Neural cell (in vitro differentiated cells): ENCODE measurements around the gene CDKAL1. TPM values are rescaled to one million over a fixed set of nuclear protein-coding genes. Genes with fewer than 3 reads are reported as not detected.

Source experiments
- H2AFZ ChIP-seq: fragments of 200-600, 300-800 bp; sonication (generic), shearing (Covaris generic); 2 replicates; pipeline ENCODE4 v1.6.0; 2014; ENCODE audit warnings: low read depth, mild to moderate bottlenecking, antibody characterized with exemption, low read length, moderate library complexity
- H3F3A ChIP-seq: fragments of 200-600 bp; shearing (Covaris generic); 2 replicates; pipeline ENCODE4 v1.6.1; 2016; ENCODE audit warnings: mild to moderate bottlenecking, moderate library complexity, mixed read lengths, antibody characterized with exemption, low read length; ENCODE audit not compliant: insufficient read depth, poor library complexity, severe bottlenecking
- H3K27ac ChIP-seq: fragments of 200-600, 300-800 bp; sonication (generic), shearing (Covaris generic); 2 replicates; pipeline ENCODE4 v1.5.1; 2014; ENCODE audit warnings: mild to moderate bottlenecking, low read length, moderate library complexity
- H3K27me3 ChIP-seq: fragments of 300-800, 200-600 bp; sonication (generic), shearing (Covaris generic); 2 replicates; pipeline ENCODE4 v1.6.0; 2014; ENCODE audit warnings: mild to moderate bottlenecking, low read depth, low read length, moderate library complexity; ENCODE audit not compliant: insufficient read depth
- H3K36me3 ChIP-seq: fragments of 300-800, 200-600 bp; sonication (generic), shearing (Covaris generic); 2 replicates; pipeline ENCODE4 v1.5.1; 2014; ENCODE audit warnings: mild to moderate bottlenecking, antibody characterized with exemption, low read length, moderate library complexity; ENCODE audit not compliant: insufficient read depth
- H3K4me2 ChIP-seq: fragments of 300-800, 200-600 bp; sonication (generic), shearing (Covaris generic); 2 replicates; pipeline ENCODE4 v1.6.0; 2014; ENCODE audit warnings: mild to moderate bottlenecking, low read length
- H3K4me3 ChIP-seq: fragments of 300-800, 200-600 bp; sonication (generic), shearing (Covaris generic); 2 replicates; pipeline ENCODE4 v1.5.1; 2014; ENCODE audit warnings: mild to moderate bottlenecking, low read length, moderate library complexity
- H3K79me2 ChIP-seq: fragments of 200-600 bp; shearing (Covaris generic); replicated peaks from 2 replicates; pipeline ENCODE4 v1.6.0; 2014; ENCODE audit warnings: mild to moderate bottlenecking, low read length, moderate library complexity; ENCODE audit not compliant: insufficient read depth
- H3K9ac ChIP-seq: fragments of 300-800, 200-600 bp; sonication (generic), shearing (Covaris generic); 2 replicates; pipeline ENCODE4 v1.6.1; 2016; ENCODE audit warnings: mild to moderate bottlenecking, low read length, mixed read lengths
- H3K9me2 ChIP-seq: fragments of 200-600 bp; shearing (Covaris generic); 2 replicates; pipeline ENCODE4 v1.6.1; 2016; ENCODE audit warnings: mild to moderate bottlenecking, low read length, mixed read lengths; ENCODE audit not compliant: insufficient read depth
- H3K9me3 ChIP-seq: fragments of 200-600, 300-800 bp; sonication (generic), shearing (Covaris generic); 2 replicates; pipeline ENCODE4 v1.6.1; 2016; ENCODE audit warnings: mild to moderate bottlenecking, mixed run types, low read length, moderate library complexity, mixed read lengths
- H4K20me1 ChIP-seq: fragments of 200-600 bp; shearing (Covaris generic); 2 replicates; pipeline ENCODE4 v1.6.1; 2016; ENCODE audit warnings: mild to moderate bottlenecking, mixed run types; ENCODE audit not compliant: insufficient read depth
- EP300 ChIP-seq: fragments of 450-650 bp; conservative IDR thresholded peaks from 2 replicates; pipeline ENCODE4 v1.6.1; 2014; ENCODE audit warnings: antibody characterized with exemption, mild to moderate bottlenecking, moderate library complexity; ENCODE audit not compliant: poor library complexity, severe bottlenecking
- EZH2 ChIP-seq: fragments of 200-600, 300-800 bp; shearing (Covaris generic), sonication (generic); IDR thresholded peaks from 2 replicates; pipeline ENCODE4 v1.6.1; 2014; ENCODE audit warnings: antibody characterized with exemption, low read length, borderline replicate concordance, mild to moderate bottlenecking; ENCODE audit not compliant: insufficient read depth, poor library complexity, severe bottlenecking
- MXI1 ChIP-seq: fragments of 450-650 bp; conservative IDR thresholded peaks from 2 replicates; pipeline ENCODE4 v1.6.1; 2014; ENCODE audit warnings: antibody characterized with exemption, mild to moderate bottlenecking; ENCODE audit not compliant: poor library complexity, severe bottlenecking
- POLR2AphosphoS5 ChIP-seq: IDR thresholded peaks from 2 replicates; pipeline ENCODE4 v1.6.1; 2012
- RAD21 ChIP-seq: fragments of 450-650 bp; conservative IDR thresholded peaks from 2 replicates; pipeline ENCODE4 v1.6.1; 2014; ENCODE audit warnings: antibody characterized with exemption, mild to moderate bottlenecking, moderate library complexity
- REST ChIP-seq: IDR thresholded peaks from 2 replicates; pipeline ENCODE4 v1.6.1; 2012; ENCODE audit warnings: borderline replicate concordance
- SMC3 ChIP-seq: fragments of 450-650 bp; conservative IDR thresholded peaks from 2 replicates; pipeline ENCODE4 v1.6.1; 2014; ENCODE audit warnings: antibody characterized with exemption, mild to moderate bottlenecking, moderate library complexity; ENCODE audit not compliant: poor library complexity
- TAF1 ChIP-seq: IDR thresholded peaks from 2 replicates; pipeline ENCODE4 v1.6.1; 2012; ENCODE audit warnings: low read depth
- polyA plus RNA-seq: library from polyadenylated mRNA; depleted of rRNA; stranded (reverse); fragments of >200 nt; gene quantifications from 2 replicates; pipeline ENCODE4 v1.2.3, GENCODE V29; 2014
- TF ChIP-seq, protein P1 (sequence below): fragments of 450-650 bp; IDR thresholded peaks from 2 replicates; pipeline ENCODE4 v1.5.1; 2014; ENCODE audit warnings: antibody characterized with exemption, mild to moderate bottlenecking, moderate library complexity; ENCODE audit not compliant: poor library complexity, severe bottlenecking

CDKAL1 gene
- polyA plus RNA-seq, 1 donor from 2014 or later = 10.7 TPM

DNA sequence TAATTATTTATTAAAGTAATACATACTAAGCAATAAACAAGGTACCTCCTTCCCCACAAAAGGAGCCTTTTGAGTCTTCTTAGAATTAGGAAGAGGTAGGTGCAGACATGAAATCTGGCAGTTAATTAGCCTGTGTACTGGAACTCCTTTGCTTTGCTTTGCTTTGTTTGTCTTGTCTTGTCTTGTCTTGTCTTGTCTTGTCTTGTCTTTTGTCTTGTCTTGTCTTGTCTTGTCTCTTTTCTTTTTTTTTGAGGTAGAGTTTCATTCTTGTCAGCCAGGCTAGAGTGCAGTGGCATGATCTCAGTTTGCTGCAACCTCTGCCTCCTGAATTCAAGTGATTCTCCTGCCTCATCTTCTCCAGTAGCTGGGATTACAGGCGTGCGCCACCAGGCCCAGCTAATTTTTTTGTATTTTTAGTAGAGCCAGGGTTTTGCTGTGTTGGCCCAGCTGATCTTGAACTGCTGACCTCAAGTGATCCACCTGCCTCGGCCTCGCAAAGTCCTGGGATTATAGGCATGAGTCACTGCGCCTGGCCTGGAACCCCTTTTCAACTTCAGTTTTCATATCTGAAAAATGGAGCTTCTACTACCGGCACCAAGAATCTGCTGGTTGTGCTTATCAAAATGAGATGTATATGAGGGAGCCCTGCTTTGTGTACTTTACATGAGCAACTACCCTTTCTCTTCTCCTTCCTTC lies 301.2 kb downstream of the CDKAL1 start:
- TF ChIP-seq EP300 (peak; percentile 49), POLR2AphosphoS5 (peak; percentile 24), MXI1 (no peak)
- no peaks in the 10 kb centered on the region for H3K9me3 ChIP-seq
- no peaks in the 10 kb centered on the region for H3K36me3 ChIP-seq

GRCh38 chr6:20837189-20837588 lies 302.9 kb downstream of the CDKAL1 start:
- H4K20me1 ChIP-seq = no peaks in the 10 kb centered on the region
- H3K9me3 ChIP-seq = no peaks in the 10 kb centered on the region
- H2AFZ ChIP-seq = no peak overlapping the region
- H3K4me3 ChIP-seq = no peak overlapping the region
- H3K36me3 ChIP-seq = no peaks in the 10 kb centered on the region
- H3K27ac ChIP-seq = no peak overlapping the region
- no peak overlapping the region for H3K9ac ChIP-seq
- no peaks in the 10 kb centered on the region for H3K27me3 ChIP-seq
- no peak overlapping the region for H3K4me2 ChIP-seq
- TF ChIP-seq EZH2 = no peak
- TF ChIP-seq, protein P1, sequence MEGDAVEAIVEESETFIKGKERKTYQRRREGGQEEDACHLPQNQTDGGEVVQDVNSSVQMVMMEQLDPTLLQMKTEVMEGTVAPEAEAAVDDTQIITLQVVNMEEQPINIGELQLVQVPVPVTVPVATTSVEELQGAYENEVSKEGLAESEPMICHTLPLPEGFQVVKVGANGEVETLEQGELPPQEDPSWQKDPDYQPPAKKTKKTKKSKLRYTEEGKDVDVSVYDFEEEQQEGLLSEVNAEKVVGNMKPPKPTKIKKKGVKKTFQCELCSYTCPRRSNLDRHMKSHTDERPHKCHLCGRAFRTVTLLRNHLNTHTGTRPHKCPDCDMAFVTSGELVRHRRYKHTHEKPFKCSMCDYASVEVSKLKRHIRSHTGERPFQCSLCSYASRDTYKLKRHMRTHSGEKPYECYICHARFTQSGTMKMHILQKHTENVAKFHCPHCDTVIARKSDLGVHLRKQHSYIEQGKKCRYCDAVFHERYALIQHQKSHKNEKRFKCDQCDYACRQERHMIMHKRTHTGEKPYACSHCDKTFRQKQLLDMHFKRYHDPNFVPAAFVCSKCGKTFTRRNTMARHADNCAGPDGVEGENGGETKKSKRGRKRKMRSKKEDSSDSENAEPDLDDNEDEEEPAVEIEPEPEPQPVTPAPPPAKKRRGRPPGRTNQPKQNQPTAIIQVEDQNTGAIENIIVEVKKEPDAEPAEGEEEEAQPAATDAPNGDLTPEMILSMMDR = no peak
- no peaks in the 10 kb centered on the region for H3K79me2 ChIP-seq
- no peaks in the 10 kb centered on the region for H3K9me2 ChIP-seq
- no peaks in the 10 kb centered on the region for H3F3A ChIP-seq

More for the DNA sequence above, 301.2 kb downstream of the CDKAL1 start:
- Histone ChIP-seq H3K27me3 (no peaks in the 10 kb centered on the region), H3F3A (no peaks in the 10 kb centered on the region), H4K20me1 (no peaks in the 10 kb centered on the region), H3K9me2 (no peaks in the 10 kb centered on the region), H3K4me2 (no peak overlapping the region), H2AFZ (no peak overlapping the region), H3K27ac (no peak overlapping the region), H3K9ac (no peak overlapping the region), H3K79me2 (no peaks in the 10 kb centered on the region), H3K4me3 (no peak overlapping the region)

DNA sequence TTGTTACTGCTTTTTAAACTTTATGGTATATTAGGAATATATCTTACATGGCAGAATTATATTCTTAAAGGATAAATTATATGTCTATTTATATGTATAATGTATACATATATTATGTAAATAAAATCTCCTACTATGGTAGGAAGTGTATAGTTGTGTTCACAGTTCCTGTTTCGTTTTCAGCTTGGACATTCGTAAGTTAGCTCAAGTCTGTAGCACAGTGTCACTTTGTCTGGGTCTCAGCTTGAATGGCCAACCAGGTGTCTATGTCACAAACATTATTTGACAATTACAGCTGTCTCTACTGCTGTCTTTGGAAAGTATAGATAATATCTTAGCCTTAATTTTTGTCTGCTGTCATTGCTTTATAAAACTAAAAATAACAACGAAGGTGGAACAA lies 303.9 kb downstream of the CDKAL1 start:
- H3K4me2 ChIP-seq = no peak overlapping the region
- H3K9ac ChIP-seq = no peak overlapping the region
- no peaks in the 10 kb centered on the region for H3K9me3 ChIP-seq
- no peak overlapping the region for H3K4me3 ChIP-seq
- no peaks in the 10 kb centered on the region for H3K79me2 ChIP-seq
- H3K27me3 ChIP-seq = no peaks in the 10 kb centered on the region
- no peak overlapping the region for H2AFZ ChIP-seq
- no peaks in the 10 kb centered on the region for H3K36me3 ChIP-seq
- no peak overlapping the region for H3K27ac ChIP-seq
- no peaks in the 10 kb centered on the region for H3F3A ChIP-seq
- TF ChIP-seq EP300 = no peak
- TF ChIP-seq REST = no peak
- no peak for TF ChIP-seq POLR2AphosphoS5
- TF ChIP-seq, protein P1 = no peak
- TF ChIP-seq SMC3 = no peak
- TF ChIP-seq EZH2 = no peak
- TF ChIP-seq TAF1 = no peak
- TF ChIP-seq RAD21 = no peak
- no peak for TF ChIP-seq MXI1
- H3K9me2 ChIP-seq = no peaks in the 10 kb centered on the region
- no peaks in the 10 kb centered on the region for H4K20me1 ChIP-seq
